K562 (cell line): ENCODE data around the gene PIGX.

Experiments
- CTCF ChIP-seq, 3 experiments: IDR thresholded peaks in 2 of 3; conservative IDR thresholded peaks in 1 of 3; 2 replicates each; pipeline ENCODE4 v1.5.1; 2011 to 2012; ENCODE audit warnings: low read length in 3 of 3, mild to moderate bottlenecking in 3 of 3, control low read depth in 2 of 3, improper control_type of control experiment in 1 of 3, inconsistent platforms in 1 of 3, low read depth in 1 of 3, mixed read lengths in 1 of 3, moderate library complexity in 1 of 3; ENCODE audit not compliant: insufficient read depth in 2 of 3
- ESRRA ChIP-seq: fragments of 450-650 bp; IDR thresholded peaks from 2 replicates; pipeline ENCODE4 v1.6.1; 2014; ENCODE audit warnings: low read depth, mild to moderate bottlenecking, moderate library complexity, borderline replicate concordance
- PHF21A ChIP-seq: fragments of 450-650 bp; IDR thresholded peaks from 2 replicates; pipeline ENCODE4 v1.6.1; 2017; ENCODE audit warnings: low read depth, borderline replicate concordance
- ZNF232 ChIP-seq: sonication (generic); formaldehyde crosslinking; IDR thresholded peaks from 2 replicates; pipeline ENCODE4 v1.8.0; 2022; ENCODE audit warnings: mild to moderate bottlenecking, missing genetic modification reagents

DNA sequence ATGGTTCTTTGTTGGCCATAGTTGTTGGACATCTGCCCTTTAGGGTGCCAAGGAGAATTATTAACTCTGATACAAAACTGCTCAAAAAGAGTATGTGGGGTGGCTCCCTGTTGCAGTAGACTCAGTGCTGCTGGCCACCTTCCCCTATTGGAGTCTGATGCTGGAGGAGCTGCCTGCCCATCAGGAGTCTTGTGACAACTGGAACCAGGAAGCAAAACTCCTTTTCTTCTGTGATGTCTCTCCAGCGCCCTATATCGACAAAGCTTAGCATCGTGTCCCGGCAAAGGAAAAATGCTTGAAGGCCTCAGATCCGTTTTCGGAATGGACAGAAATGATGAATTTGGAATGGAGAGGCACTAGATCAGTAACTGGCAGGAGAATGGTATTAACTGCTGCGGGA is 51.0 kb downstream of the PIGX start:
- no peak for TF ChIP-seq PHF21A
- TF ChIP-seq CTCF (IDR thresholded peaks at IDR 0.05 in 2 of 3, conservative IDR thresholded peaks at IDR 0.05 in 1 of 3; ENCODE audit: insufficient read depth in 2 of 3, low read depth in 1 of 3, low read length in 3 of 3): no peak
- TF ChIP-seq ZNF232 (CRISPR knock-in tag): no peak
- TF ChIP-seq ESRRA: no peak
